Measurements from ENCODE around the gene AIG1. TPM values are rescaled to one million over a fixed set of nuclear protein-coding genes. Genes with fewer than 3 reads are reported as not detected.

AIG1 gene
- total and polyA plus RNA-seq, 2 of the 4 experiments (the other 2 are of a cell fraction), result 21.3 to 27.1 TPM

GRCh38 chr6:143204045-143204444 lies 143.4 kb downstream of the AIG1 start:
- H3K4me2 ChIP-seq (ENCODE audit: low read depth, low read length), result no peak overlapping the region
- no peak overlapping the region for H4K5ac ChIP-seq (ENCODE audit: low read depth, low read length)
- H2BK5ac ChIP-seq (ENCODE audit: low read depth, low read length, poor library complexity, severe bottlenecking), result no peak overlapping the region
- H2AK5ac ChIP-seq (ENCODE audit: low read depth, low read length), result no peak overlapping the region
- H2AFZ ChIP-seq (replicated peaks; ENCODE audit: low read length, poor library complexity), result no peak overlapping the region
- no peak overlapping the region for H3K18ac ChIP-seq (ENCODE audit: low read depth, low read length)
- ATAC-seq (ENCODE audit: low read depth) (no peak), DNase-seq (no peak)
- no peak overlapping the region for H3K23ac ChIP-seq (ENCODE audit: low read depth, low read length)
- no peak overlapping the region for H3K4ac ChIP-seq (ENCODE audit: low read depth, low read length)
- no peak overlapping the region for H3K4me3 ChIP-seq (ENCODE audit: insufficient read depth, low read depth, low read length)
- TF ChIP-seq CEBPB (IDR thresholded peaks at IDR 0.05; ENCODE audit: low read depth, low read length) (no peak), BHLHE40 (IDR thresholded peaks at IDR 0.05; ENCODE audit: low read depth, low read length) (no peak), RCOR1 (IDR thresholded peaks at IDR 0.05; ENCODE audit: insufficient replicate concordance, low read length) (no peak), MAZ (IDR thresholded peaks at IDR 0.05; ENCODE audit: borderline replicate concordance, low read depth, low read length) (no peak), CHD1 (IDR thresholded peaks at IDR 0.05; ENCODE audit: low read depth, low read length) (no peak), RAD21 (IDR thresholded peaks at IDR 0.05; ENCODE audit: low read length) (no peak), MAFK (IDR thresholded peaks at IDR 0.05; ENCODE audit: low read depth, low read length) (no peak), NFE2L2 (IDR thresholded peaks at IDR 0.05; ENCODE audit: low read depth, low read length) (no peak), CTCF (conservative IDR thresholded peaks at IDR 0.05; ENCODE audit: low read depth, low read length) (no peak), POLR2A (IDR thresholded peaks at IDR 0.05; ENCODE audit: low read depth, low read length) (no peak), SMC3 (IDR thresholded peaks at IDR 0.05; ENCODE audit: low read depth, low read length) (no peak), RFX5 (IDR thresholded peaks at IDR 0.05; ENCODE audit: low read depth, low read length) (no peak), FOS (IDR thresholded peaks at IDR 0.05; ENCODE audit: low read depth, low read length) (no peak), USF2 (IDR thresholded peaks at IDR 0.05; ENCODE audit: low read depth, low read length) (no peak), MXI1 (IDR thresholded peaks at IDR 0.05; ENCODE audit: borderline replicate concordance, low read depth, low read length) (no peak)
- TF ChIP-seq, protein P1, sequence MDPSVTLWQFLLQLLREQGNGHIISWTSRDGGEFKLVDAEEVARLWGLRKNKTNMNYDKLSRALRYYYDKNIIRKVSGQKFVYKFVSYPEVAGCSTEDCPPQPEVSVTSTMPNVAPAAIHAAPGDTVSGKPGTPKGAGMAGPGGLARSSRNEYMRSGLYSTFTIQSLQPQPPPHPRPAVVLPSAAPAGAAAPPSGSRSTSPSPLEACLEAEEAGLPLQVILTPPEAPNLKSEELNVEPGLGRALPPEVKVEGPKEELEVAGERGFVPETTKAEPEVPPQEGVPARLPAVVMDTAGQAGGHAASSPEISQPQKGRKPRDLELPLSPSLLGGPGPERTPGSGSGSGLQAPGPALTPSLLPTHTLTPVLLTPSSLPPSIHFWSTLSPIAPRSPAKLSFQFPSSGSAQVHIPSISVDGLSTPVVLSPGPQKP (IDR thresholded peaks at IDR 0.05; ENCODE audit: borderline replicate concordance, low read depth, low read length), result no peak
- H3K27me3 ChIP-seq (ENCODE audit: control insufficient read depth, insufficient read depth, low read length), result no peaks in the 10 kb centered on the region
- H3K14ac ChIP-seq (replicated peaks; ENCODE audit: low read depth, low read length), result no peak overlapping the region
- no peak overlapping the region for H4K91ac ChIP-seq (ENCODE audit: insufficient read depth, low read depth, low read length)
- H3K36me3 ChIP-seq (ENCODE audit: control insufficient read depth, insufficient read depth, low read length), result no peaks in the 10 kb centered on the region
- H3K9me1 ChIP-seq (ENCODE audit: insufficient read depth, low read length), result no peaks in the 10 kb centered on the region
- intact Hi-C loops (cut with micrococcal nuclease), result no loop called here
- H3K9me3 ChIP-seq (ENCODE audit: control insufficient read depth, insufficient read depth, low read length), result 0 out of 2 replicates have a peak, but pooled peaks cover 2% of the 10 kb centered on the region
- in situ Hi-C loops (cut with MboI; ENCODE audit: low sequenced_read_pairs), result no loop called here
- dilution Hi-C loops (cut with HindIII; ENCODE audit: low sequenced_read_pairs, unreplicated experiment), result no loop called here
- H2BK120ac ChIP-seq (ENCODE audit: low read depth, low read length), result no peak overlapping the region
- CTCF ChIA-PET, result no interaction called here
- no peak overlapping the region for H3K9ac ChIP-seq (ENCODE audit: low read depth, low read length)
- H3K27ac ChIP-seq (ENCODE audit: insufficient read depth, low read length), result no peak overlapping the region
- no peak overlapping the region for H4K8ac ChIP-seq (ENCODE audit: low read depth in 2 of 2, low read length in 2 of 2)
- H3K4me1 ChIP-seq (ENCODE audit: control insufficient read depth, insufficient read depth, low read length), result peaks cover 2% of the 10 kb centered on the region; the same call in 1 of the 2 replicates
- no TSS peak for BruUV-seq (replicated peaks)
- H3K79me1 ChIP-seq (ENCODE audit: low read depth in 1 of 2, low read length in 2 of 2), result no peaks in the 10 kb centered on the region
- H2AK9ac ChIP-seq (replicated peaks; ENCODE audit: low read depth, low read length, poor library complexity), result no peak overlapping the region
- H2BK20ac ChIP-seq (ENCODE audit: low read depth, low read length), result no peak overlapping the region
- no peak overlapping the region for H3K56ac ChIP-seq (ENCODE audit: extremely low read depth, insufficient read depth, low read length)
- no peak overlapping the region for H2BK15ac ChIP-seq (ENCODE audit: low read depth, low read length)
- POLR2A ChIA-PET (ENCODE audit: unreplicated experiment), result no interaction called here
- no peaks in the 10 kb centered on the region for H4K20me1 ChIP-seq (ENCODE audit: insufficient read depth, low read length)
